Loucy (cell line): ENCODE measurements around the gene CCDC40.

Experiments
- EZH2phosphoT487 ChIP-seq: fragments of 200-600 bp; IDR thresholded peaks from 2 replicates; pipeline ENCODE4 v1.6.1; 2018; ENCODE audit warnings: antibody characterized with exemption, mild to moderate bottlenecking, moderate library complexity, borderline replicate concordance
- TF ChIP-seq, protein P1 (sequence below): fragments of 200-600 bp; sonication (generic); conservative IDR thresholded peaks from 2 replicates; pipeline ENCODE4 v1.5.1; 2014; ENCODE audit warnings: mild to moderate bottlenecking, antibody characterized with exemption, low read length

DNA sequence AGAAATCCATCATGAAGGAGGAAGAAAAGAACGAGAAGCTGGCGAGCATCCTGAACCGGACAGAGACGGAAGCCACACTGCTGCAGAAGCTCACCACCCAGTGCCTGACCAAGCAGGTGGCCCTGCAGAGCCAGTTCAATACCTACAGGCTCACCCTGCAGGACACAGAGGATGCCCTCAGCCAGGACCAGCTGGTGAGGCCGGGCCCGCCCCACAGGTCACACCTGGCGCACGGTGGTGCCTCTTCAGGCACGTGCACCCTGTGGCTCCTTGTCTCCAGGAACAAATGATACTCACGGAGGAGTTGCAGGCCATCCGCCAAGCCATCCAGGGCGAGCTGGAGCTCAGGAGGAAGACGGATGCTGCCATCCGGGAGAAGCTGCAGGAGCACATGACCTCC, 45.2 kb downstream of the CCDC40 start:
- TF ChIP-seq, protein P1, sequence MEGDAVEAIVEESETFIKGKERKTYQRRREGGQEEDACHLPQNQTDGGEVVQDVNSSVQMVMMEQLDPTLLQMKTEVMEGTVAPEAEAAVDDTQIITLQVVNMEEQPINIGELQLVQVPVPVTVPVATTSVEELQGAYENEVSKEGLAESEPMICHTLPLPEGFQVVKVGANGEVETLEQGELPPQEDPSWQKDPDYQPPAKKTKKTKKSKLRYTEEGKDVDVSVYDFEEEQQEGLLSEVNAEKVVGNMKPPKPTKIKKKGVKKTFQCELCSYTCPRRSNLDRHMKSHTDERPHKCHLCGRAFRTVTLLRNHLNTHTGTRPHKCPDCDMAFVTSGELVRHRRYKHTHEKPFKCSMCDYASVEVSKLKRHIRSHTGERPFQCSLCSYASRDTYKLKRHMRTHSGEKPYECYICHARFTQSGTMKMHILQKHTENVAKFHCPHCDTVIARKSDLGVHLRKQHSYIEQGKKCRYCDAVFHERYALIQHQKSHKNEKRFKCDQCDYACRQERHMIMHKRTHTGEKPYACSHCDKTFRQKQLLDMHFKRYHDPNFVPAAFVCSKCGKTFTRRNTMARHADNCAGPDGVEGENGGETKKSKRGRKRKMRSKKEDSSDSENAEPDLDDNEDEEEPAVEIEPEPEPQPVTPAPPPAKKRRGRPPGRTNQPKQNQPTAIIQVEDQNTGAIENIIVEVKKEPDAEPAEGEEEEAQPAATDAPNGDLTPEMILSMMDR: no peak
- TF ChIP-seq EZH2phosphoT487: no peak
